SK-N-MC (cell line): ENCODE results near the gene SMTNL1.

Source experiments
- EZH2 ChIP-seq: fragments of 200-600 bp; sonication (generic); IDR thresholded peaks from one replicate; pipeline ENCODE4 v1.6.1; 2017; ENCODE audit warnings: antibody characterized with exemption
- POLR2AphosphoS5 ChIP-seq: IDR thresholded peaks from 2 replicates; pipeline ENCODE4 v1.6.1; 2012; ENCODE audit warnings: mild to moderate bottlenecking, low read depth, low read length, borderline replicate concordance

- TF ChIP-seq EZH2 = no peak
- TF ChIP-seq POLR2AphosphoS5 = no peak
These were observed 41.1 kb upstream of the SMTNL1 start for GRCh38 chr11:57496109-57496820.
